Fibroblast of villous mesenchyme (primary cell): ENCODE data around the gene HSPA4. TPM values are rescaled to one million over a fixed set of nuclear protein-coding genes. Genes with fewer than 3 reads are reported as not detected.

Source experiments
- DNase-seq: peaks from one replicate; pipeline ENCODE4 v3.0.0-alpha.2; 2010; ENCODE audit warnings: low read depth
- H3K4me3 ChIP-seq: 2 replicates; pipeline ENCODE4 v1.5.1; 2011; ENCODE audit warnings: low read depth, mild to moderate bottlenecking, low read length
- total RNA-seq: library from RNA; depleted of rRNA; stranded (reverse); fragments of >200 nt; gene quantifications from 2 replicates; pipeline ENCODE4 v1.2.3, GENCODE V29; 2012
- TF ChIP-seq, protein P1 (sequence below): IDR thresholded peaks from 2 replicates; pipeline ENCODE4 v1.5.1; 2012; ENCODE audit warnings: low read depth, mild to moderate bottlenecking, low read length; ENCODE audit not compliant: insufficient read depth

Gene HSPA4
- total RNA-seq, 1 donor, result 187 TPM

DNA sequence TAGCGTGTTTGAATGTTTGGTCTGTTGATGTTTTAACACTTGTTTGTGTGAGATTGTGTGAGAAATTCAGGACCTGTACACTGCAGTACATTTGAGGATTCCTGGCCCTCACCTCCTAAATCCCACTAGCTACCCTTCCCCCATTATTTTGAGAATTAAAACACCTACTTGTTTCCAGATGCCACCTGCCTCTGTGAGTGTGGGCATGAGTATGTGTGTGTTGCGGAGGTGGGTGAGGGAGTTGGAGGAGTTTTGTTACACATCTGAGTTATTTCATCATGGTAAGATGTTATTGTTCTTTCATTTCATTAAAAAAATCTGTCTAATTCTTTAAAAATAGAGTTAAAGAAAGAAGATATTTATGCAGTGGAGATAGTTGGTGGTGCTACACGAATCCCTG, 36.3 kb downstream of the HSPA4 start:
- no peak for DNase-seq
- TF ChIP-seq, protein P1, sequence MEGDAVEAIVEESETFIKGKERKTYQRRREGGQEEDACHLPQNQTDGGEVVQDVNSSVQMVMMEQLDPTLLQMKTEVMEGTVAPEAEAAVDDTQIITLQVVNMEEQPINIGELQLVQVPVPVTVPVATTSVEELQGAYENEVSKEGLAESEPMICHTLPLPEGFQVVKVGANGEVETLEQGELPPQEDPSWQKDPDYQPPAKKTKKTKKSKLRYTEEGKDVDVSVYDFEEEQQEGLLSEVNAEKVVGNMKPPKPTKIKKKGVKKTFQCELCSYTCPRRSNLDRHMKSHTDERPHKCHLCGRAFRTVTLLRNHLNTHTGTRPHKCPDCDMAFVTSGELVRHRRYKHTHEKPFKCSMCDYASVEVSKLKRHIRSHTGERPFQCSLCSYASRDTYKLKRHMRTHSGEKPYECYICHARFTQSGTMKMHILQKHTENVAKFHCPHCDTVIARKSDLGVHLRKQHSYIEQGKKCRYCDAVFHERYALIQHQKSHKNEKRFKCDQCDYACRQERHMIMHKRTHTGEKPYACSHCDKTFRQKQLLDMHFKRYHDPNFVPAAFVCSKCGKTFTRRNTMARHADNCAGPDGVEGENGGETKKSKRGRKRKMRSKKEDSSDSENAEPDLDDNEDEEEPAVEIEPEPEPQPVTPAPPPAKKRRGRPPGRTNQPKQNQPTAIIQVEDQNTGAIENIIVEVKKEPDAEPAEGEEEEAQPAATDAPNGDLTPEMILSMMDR, result no peak
- no peak overlapping the region for H3K4me3 ChIP-seq

DNA sequence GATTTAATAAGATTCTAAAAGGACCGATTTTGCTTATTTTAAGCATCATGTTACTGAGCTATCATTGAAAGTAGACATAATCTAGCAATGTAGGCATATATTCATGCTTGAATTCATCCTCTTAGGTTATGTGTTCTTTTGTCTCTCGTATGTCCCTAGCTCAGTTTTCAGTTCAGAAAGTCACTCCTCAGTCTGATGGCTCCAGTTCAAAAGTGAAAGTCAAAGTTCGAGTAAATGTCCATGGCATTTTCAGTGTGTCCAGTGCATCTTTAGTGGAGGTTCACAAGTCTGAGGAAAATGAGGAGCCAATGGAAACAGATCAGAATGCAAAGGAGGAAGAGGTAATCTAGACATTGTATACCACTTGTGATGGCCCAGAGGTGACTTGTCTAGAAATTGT, 39.2 kb downstream of the HSPA4 start:
- DNase-seq, result no peak
- TF ChIP-seq, protein P1, result no peak
- H3K4me3 ChIP-seq, result no peak overlapping the region

DNA sequence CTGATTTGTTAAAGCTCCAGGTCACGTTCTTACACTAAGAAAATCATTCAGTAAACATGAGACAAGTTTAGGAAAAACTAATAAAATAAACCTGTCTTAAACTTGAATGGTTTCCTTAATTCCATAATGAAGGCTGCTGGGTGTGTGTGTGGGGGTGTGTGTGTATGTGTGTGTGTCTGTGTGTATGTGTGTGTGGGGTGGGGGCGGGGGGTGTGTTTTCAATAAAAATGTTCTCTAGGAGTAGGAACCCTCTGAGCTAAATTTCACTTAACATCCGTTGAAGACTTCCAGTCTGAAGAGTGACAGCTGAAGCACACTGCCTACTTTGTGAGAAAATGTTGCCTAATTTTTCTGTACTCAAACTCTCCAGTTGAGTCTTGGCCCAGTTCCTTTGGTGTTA, 54.5 kb downstream of the HSPA4 start:
- no peak overlapping the region for H3K4me3 ChIP-seq
- TF ChIP-seq, protein P1, result no peak
- DNase-seq, result no peak

DNA sequence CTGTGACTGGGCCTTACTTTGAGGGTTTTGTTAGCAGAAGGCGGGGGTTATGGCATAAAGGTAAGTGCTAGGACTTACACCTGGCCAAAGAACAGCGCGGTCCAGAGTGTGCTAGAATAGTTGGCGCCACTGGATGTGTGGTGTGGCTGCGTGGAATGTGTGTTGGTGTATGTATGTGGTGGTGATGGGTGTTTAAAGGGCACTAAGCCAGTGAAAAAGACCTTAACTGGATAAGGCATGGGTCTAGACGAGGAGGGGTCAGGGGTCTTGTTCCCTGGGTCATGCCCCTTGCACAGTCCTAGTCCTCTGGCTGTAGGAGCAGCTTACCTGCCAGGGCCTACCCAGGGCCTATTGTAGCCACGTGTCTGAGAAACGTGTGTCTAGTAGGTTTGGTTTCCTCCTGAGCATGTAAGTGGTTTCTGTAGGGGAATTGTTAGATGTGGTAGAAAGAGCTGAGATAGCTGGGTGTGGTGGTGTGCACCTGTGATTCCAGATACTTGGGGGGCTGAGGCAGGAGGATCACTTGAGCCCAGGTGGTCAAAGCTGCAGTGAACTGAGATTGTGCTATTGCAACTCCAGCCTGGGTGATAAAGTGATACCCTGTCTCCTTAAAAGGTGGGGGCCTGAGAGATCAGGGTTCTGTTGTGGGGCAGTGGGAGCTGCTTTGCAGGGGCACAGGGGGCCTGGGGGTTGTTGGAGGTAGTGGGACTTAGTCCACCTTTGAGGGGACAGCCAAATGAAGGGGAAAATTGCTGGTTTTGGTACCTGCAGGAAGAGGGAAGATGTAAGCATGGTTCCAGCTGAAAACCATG, 55.2 kb downstream of the HSPA4 start:
- TF ChIP-seq, protein P1, result no peak
- DNase-seq, result no peak
- H3K4me3 ChIP-seq, result no peak overlapping the region

DNA sequence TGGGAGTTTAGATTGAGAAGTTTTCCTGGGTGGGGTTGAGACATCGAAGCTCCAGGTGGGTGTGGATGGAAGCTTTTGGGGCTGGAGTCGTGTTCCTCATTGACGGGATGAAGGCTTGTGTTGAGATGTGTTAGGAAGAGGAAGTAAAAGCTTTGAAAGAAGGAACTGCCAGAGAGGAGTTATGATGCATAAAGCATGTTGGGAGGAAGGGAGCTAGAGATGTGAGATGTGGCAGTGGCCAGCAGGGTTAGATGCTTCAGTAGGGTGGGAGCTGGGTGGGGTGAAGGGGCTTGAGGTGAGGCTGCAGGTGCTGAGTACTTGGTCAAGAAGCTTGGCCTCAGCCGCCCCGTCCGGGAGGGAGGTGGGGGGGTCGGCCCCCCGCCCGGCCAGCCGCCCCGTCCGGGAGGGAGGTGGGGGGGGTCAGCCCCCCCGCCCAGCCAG, 56.7 kb downstream of the HSPA4 start:
- DNase-seq, result no peak
- TF ChIP-seq, protein P1, result no peak
- H3K4me3 ChIP-seq, result no peak overlapping the region

DNA sequence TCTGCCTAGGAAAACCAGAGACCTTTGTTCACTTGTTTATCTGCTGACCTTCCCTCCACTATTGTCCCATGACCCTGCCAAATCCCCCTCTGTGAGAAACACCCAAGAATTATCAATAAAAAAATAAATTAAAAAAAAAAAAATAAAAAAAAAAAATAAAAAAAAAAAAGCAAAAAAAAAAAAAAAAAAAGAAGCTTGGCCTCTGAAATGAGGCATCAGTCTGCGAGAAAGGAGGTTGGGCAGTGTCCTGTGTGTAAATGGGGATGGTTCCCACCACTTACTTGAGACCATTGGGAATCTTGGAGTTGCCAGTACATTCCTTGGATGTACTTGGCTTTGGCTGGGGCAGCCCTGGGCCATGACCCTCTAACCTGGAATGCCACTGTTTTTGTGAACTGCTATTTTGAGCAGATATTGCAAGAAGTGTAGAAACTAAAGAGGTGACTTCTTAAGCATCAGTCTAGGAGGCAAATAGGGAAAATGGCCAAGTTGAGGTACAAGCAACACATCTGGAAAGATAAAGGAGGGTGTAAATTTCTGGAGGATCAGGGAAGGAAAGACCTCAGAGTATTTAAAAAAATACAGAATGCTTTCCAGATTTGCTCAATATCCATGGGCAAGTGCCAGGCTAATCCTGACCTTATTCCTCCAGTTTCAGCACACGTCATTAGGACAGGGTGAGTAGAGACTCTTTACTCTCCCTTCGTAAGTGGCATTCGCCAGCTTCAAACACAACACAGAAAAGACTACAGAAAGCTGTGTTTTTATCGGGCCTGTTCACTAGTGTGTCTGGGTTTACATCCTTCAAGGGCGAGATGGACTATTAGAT, 58.1 kb downstream of the HSPA4 start:
- H3K4me3 ChIP-seq, result no peak overlapping the region
- TF ChIP-seq, protein P1, result no peak
- peak; percentile 63 for DNase-seq
